Measurements from ENCODE around the gene PFDN1.

GRCh38 chr5:140345919-140346347, 43.0 kb upstream of the PFDN1 start:
- TF ChIP-seq POLR2AphosphoS5 (IDR thresholded peaks at IDR 0.05; ENCODE audit: borderline replicate concordance, low read depth, low read length) = no peak
- TF ChIP-seq EZH2 (IDR thresholded peaks at IDR 0.05) = no peak
- TF ChIP-seq FOXP2 (optimal IDR thresholded peaks at IDR 0.05; ENCODE audit: control extremely low read depth, extremely low read length, insufficient read depth) = no peak
